ENCODE results near the gene GABRG3.

DNA sequence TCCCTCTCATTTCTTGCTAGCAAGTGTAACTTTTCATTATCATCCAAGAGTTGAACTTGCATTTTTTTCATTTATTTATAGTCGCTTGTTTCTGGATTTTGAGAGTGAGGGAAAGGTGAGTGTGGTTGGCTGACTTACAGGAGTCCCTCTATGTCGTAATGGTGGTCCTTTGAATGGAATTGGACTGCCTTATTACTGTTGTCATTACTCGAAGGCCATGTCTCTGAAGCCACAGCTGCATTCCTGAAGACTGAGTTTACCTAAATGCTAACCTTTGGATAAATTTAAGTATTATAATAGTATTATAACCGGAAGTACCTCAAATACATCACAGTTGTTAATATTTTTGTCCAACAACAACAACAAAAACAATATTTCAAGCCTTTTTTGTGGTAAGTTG, 488.9 kb downstream of the GABRG3 start:
- TF ChIP-seq, protein P1, sequence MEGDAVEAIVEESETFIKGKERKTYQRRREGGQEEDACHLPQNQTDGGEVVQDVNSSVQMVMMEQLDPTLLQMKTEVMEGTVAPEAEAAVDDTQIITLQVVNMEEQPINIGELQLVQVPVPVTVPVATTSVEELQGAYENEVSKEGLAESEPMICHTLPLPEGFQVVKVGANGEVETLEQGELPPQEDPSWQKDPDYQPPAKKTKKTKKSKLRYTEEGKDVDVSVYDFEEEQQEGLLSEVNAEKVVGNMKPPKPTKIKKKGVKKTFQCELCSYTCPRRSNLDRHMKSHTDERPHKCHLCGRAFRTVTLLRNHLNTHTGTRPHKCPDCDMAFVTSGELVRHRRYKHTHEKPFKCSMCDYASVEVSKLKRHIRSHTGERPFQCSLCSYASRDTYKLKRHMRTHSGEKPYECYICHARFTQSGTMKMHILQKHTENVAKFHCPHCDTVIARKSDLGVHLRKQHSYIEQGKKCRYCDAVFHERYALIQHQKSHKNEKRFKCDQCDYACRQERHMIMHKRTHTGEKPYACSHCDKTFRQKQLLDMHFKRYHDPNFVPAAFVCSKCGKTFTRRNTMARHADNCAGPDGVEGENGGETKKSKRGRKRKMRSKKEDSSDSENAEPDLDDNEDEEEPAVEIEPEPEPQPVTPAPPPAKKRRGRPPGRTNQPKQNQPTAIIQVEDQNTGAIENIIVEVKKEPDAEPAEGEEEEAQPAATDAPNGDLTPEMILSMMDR (IDR thresholded peaks at IDR 0.05), result no peak
- TF ChIP-seq POLR2AphosphoS5 (IDR thresholded peaks at IDR 0.05) (no peak), POLR2A (IDR thresholded peaks at IDR 0.05; ENCODE audit: low read depth) (no peak), EP300 (IDR thresholded peaks at IDR 0.05) (no peak)
